Mucosa of stomach (tissue), 1 donor: ENCODE data around the gene CEP104.

ENCODE experiments used
- H3K27me3 ChIP-seq: one replicate; pipeline ENCODE4 v1.7.0; 2013; ENCODE audit warnings: mild to moderate bottlenecking, low read length; ENCODE audit not compliant: control insufficient read depth, insufficient read depth
- H3K36me3 ChIP-seq: one replicate; pipeline ENCODE4 v1.7.0; 2013; ENCODE audit warnings: low read length; ENCODE audit not compliant: control insufficient read depth, insufficient read depth
- H3K4me1 ChIP-seq: one replicate; pipeline ENCODE4 v1.7.0; 2013; ENCODE audit warnings: mild to moderate bottlenecking, low read length; ENCODE audit not compliant: control insufficient read depth, insufficient read depth
- H3K4me3 ChIP-seq: one replicate; pipeline ENCODE4 v1.7.0; 2013; ENCODE audit warnings: low read length
- H3K9ac ChIP-seq: one replicate; pipeline ENCODE4 v1.7.0; 2013; ENCODE audit warnings: mild to moderate bottlenecking, low read length, moderate library complexity
- H3K9me3 ChIP-seq: one replicate; pipeline ENCODE4 v1.7.0; 2013; ENCODE audit warnings: mild to moderate bottlenecking, low read length, moderate library complexity; ENCODE audit not compliant: control insufficient read depth
- donor health status: Pancreatic carcinoma.

The CEP104 gene

DNA sequence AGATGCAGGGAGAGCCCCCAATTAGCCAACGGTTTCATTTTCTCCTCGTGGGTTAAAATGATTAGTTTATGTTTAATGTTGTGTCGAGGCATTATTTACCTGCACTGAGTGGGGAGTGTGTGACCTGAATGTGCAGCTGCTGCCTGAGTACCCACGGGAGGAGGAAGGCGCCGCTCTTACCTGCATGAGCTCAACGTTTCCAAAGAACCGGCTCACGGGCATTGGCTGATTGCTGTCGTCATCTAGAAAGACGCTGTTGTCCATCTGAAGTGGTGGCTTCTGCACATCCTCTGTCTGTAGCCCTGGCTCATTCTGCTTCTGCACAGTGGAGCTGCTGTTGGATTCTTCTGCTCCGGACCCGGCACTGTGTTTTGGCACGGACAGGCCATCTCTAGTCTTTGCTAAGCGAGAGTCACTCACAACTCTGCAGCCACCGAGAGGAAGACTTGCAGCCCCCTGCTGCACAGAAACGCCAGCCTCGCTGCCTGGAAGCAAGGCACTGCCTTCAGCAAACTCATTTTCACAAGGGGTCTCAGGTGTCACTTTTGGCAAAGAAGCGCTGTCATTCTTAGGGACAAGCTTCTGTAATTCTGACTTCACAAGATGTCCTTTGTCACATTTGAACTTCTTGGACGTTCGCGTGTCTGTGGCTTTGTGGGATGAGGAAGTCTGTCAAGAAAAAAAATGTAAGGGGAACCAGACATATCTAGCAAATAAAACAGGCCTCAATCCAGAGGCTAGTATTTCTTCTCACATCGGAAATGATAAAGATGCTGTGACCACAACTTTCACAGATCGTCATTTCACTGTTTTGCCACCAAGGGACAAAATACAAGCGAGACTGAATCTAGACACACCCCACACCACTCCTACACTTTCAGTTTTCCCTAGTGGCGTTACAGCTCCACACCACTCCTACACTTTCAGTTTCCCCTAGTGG, 33.6 kb upstream of the CEP104 start:
- H3K27me3 ChIP-seq: no peaks in the 10 kb centered on the region
- H3K9me3 ChIP-seq: no peaks in the 10 kb centered on the region
- no peak overlapping the region for H3K4me3 ChIP-seq
- peaks cover 8% of the 10 kb centered on the region for H3K36me3 ChIP-seq
- no peaks in the 10 kb centered on the region for H3K4me1 ChIP-seq
- H3K9ac ChIP-seq: no peak overlapping the region

DNA sequence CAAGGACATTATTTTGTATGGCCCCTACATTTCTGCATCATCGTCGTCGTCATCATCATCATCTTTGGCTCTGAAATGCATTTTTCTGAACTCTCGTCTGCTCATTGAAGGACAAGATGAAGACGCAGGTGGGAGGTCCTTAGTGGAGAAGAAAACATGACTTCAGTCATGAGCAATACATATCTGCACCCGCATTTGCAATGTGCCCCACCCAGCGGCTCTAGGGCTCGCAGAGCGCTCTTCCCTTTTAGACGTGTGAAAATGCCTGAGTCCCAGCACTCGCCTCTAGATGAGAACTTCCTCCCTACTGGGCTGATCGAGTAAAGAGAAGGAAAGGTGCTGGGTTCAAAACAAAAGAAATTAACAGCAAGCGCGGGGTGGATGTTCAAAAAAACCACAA, 32.9 kb upstream of the CEP104 start:
- Histone ChIP-seq H3K4me3 (no peak overlapping the region), H3K9ac (no peak overlapping the region), H3K4me1 (no peaks in the 10 kb centered on the region), H3K36me3 (peaks cover 8% of the 10 kb centered on the region), H3K9me3 (no peaks in the 10 kb centered on the region), H3K27me3 (no peaks in the 10 kb centered on the region)

DNA sequence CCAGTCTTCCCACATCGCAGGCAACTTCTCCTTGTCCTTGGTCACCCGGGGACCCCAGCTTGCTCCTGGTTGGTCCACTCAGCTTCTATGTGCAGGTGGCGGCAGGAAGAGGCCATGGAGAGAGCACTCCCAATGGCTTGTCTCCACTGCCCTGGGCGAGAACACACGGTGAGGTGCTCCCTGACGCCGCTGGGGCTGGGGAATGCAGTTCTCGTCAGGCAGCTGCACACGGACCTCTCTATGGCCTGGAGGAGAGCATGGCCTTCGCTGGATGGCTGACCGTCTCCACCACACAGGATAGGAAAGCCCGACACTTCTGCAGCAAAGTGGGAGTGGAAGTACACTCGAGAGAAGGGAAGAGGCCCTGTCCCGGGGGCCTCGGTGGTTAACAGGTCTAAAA, 31.3 kb upstream of the CEP104 start:
- no peak overlapping the region for H3K4me3 ChIP-seq
- H3K27me3 ChIP-seq: no peaks in the 10 kb centered on the region
- peaks cover 8% of the 10 kb centered on the region for H3K36me3 ChIP-seq
- H3K9me3 ChIP-seq: no peaks in the 10 kb centered on the region
- H3K9ac ChIP-seq: no peak overlapping the region
- no peaks in the 10 kb centered on the region for H3K4me1 ChIP-seq

GRCh38 chr1:3886691-3887090, 29.7 kb upstream of the CEP104 start:
- H3K4me3 ChIP-seq: no peak overlapping the region
- H3K9ac ChIP-seq: no peak overlapping the region
- H3K9me3 ChIP-seq: no peaks in the 10 kb centered on the region
- H3K4me1 ChIP-seq: no peaks in the 10 kb centered on the region
- H3K36me3 ChIP-seq: peaks cover 8% of the 10 kb centered on the region
- H3K27me3 ChIP-seq: no peaks in the 10 kb centered on the region

GRCh38 chr1:3886106-3886670, 29.2 kb upstream of the CEP104 start:
- H3K9me3 ChIP-seq: no peaks in the 10 kb centered on the region
- H3K27me3 ChIP-seq: no peaks in the 10 kb centered on the region
- H3K4me1 ChIP-seq: no peaks in the 10 kb centered on the region
- no peak overlapping the region for H3K4me3 ChIP-seq
- H3K9ac ChIP-seq: no peak overlapping the region
- peaks cover 8% of the 10 kb centered on the region for H3K36me3 ChIP-seq

GRCh38 chr1:3885611-3886010, 28.6 kb upstream of the CEP104 start:
- peaks cover 8% of the 10 kb centered on the region for H3K36me3 ChIP-seq
- no peaks in the 10 kb centered on the region for H3K27me3 ChIP-seq
- H3K9ac ChIP-seq: no peak overlapping the region
- no peak overlapping the region for H3K4me3 ChIP-seq
- H3K4me1 ChIP-seq: no peaks in the 10 kb centered on the region
- no peaks in the 10 kb centered on the region for H3K9me3 ChIP-seq

DNA sequence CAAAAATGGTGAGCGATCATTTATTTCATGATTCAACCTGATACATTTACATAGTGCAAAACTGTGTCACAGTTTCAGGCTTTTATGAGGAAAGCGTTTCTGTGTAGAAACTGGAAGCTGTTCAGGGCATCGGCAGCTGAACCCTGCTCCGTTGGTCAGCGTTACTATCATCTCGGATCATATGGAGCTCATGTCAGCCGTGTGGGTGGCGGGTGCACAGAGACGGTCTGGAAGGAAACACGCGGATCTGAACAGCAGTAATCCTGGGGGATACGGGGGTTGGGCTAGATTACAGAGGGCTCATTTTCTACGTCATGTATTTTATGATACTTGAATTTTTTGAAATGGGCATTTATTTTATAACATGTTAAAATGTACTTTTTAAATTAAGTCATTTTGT, 28.0 kb upstream of the CEP104 start:
- no peaks in the 10 kb centered on the region for H3K27me3 ChIP-seq
- no peaks in the 10 kb centered on the region for H3K9me3 ChIP-seq
- H3K4me3 ChIP-seq: no peak overlapping the region
- H3K36me3 ChIP-seq: peaks cover 8% of the 10 kb centered on the region
- H3K4me1 ChIP-seq: no peaks in the 10 kb centered on the region
- no peak overlapping the region for H3K9ac ChIP-seq

DNA sequence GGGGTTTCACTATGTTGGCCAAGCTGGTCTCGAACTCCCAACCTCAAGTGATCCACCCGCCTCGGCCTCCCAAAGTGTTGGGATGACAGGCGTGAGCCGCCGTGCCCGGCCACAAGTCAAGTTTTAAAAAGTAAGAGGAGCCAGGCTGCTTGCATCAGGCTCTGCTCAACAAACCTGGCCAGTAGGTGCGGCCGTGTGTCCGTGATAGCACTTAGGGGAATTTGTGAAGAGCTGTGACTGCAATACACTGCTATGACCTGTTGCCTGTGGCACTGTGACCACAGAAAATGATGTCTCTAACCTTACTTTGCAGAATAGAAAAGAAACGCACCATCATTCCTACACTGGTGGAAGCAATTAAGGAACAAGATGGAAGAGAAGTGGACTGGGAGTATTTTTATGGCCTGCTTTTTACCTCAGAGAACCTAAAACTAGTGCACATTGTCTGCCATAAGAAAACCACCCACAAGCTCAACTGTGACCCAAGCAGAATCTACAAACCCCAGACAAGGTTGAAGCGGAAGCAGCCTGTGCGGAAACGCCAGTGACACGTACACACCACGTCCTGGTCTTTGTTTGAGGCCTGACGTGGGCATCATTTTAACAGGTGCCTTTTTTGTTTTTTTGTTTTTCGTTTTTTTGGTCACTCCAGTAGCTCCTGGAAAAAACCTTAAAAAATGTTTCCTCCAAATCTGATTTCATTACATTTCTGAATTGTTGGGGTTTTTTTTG, 26.3 kb upstream of the CEP104 start:
- Histone ChIP-seq H3K4me3 (no peak overlapping the region), H3K27me3 (no peaks in the 10 kb centered on the region), H3K36me3 (peaks cover 8% of the 10 kb centered on the region), H3K9ac (no peak overlapping the region), H3K4me1 (no peaks in the 10 kb centered on the region), H3K9me3 (no peaks in the 10 kb centered on the region)

DNA sequence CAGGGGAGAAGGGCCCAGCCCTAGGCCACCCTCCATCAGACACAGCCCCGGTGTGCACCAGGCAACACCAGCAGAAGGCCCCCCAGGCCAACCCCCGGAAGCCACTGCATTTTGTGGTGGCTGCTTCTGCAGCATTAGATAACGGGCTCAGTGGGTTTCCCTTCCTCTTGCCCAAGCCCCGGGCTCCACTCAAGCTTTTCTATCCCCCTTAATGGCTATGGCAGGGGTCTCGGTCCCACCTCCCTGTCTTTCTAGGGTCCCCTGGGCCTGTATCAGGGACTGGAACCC, 24.1 kb upstream of the CEP104 start:
- H3K4me1 ChIP-seq: no peaks in the 10 kb centered on the region
- no peaks in the 10 kb centered on the region for H3K9me3 ChIP-seq
- H3K36me3 ChIP-seq: no peaks in the 10 kb centered on the region
- no peak overlapping the region for H3K9ac ChIP-seq
- H3K4me3 ChIP-seq: no peak overlapping the region
- H3K27me3 ChIP-seq: no peaks in the 10 kb centered on the region

DNA sequence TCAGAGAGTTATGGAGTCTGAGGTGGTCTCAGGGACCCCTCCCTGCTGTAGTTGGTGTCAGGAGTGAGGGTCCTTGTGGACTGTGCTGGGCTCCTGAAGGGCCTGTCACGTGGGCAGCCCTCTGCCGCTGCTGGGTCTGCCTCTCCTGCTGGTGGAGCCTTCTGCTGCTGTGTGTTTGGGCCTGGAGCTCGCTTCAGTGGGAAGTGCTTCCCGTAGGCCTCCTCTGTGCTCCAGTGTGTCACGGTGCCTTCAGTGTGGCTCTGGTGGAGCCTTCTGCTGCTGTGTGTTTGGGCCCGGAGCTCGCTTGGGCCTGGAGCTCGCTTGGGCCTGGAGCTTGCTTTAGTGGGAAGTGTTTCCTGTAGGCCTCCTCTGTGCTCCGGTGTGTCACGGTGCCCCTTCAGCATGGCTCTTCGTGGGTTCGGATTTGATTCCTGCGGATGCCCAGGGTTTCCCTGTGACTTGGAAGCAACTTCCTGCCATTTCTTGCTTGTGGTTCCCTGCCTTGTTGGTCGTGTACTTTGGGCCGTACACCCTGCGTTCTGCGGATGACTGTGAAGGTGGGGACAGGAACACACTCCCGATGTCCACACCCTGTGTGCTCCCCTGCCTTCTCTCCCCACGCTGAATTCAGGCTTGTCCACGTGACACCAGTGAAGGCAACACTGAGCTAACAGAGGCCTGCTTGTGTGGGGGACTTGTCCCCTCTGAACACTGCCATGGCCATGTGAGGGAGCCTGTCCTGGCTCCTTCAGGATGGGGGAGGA, 23.6 kb upstream of the CEP104 start:
- no peak overlapping the region for H3K4me3 ChIP-seq
- no peaks in the 10 kb centered on the region for H3K9me3 ChIP-seq
- no peaks in the 10 kb centered on the region for H3K4me1 ChIP-seq
- H3K9ac ChIP-seq: no peak overlapping the region
- H3K36me3 ChIP-seq: no peaks in the 10 kb centered on the region
- no peaks in the 10 kb centered on the region for H3K27me3 ChIP-seq

GRCh38 chr1:3879787-3880428, 22.9 kb upstream of the CEP104 start:
- Histone ChIP-seq H3K9ac (no peak overlapping the region), H3K4me3 (no peak overlapping the region), H3K36me3 (peaks cover 3% of the 10 kb centered on the region)

More at GRCh38 chr1:3879787-3880428, 22.9 kb upstream of the CEP104 start:
- H3K27me3 ChIP-seq: no peaks in the 10 kb centered on the region
- no peaks in the 10 kb centered on the region for H3K4me1 ChIP-seq
- no peaks in the 10 kb centered on the region for H3K9me3 ChIP-seq
